ENCODE data around the gene NTM.

- no peak for TF ChIP-seq CTCF (IDR thresholded peaks at IDR 0.05)
- TF ChIP-seq POLR2A (IDR thresholded peaks at IDR 0.05): no peak
These were observed 14.2 kb upstream of the NTM start for GRCh38 chr11:131356206-131356605.
